Epithelial cell of proximal tubule (primary cell): ENCODE measurements around the gene TENM3. TPM values are rescaled to one million over a fixed set of nuclear protein-coding genes. Genes with fewer than 3 reads are reported as not detected.

Experiments used
- DNase-seq: peaks from one replicate; pipeline ENCODE4 v3.0.0-alpha.2; 2011; ENCODE audit warnings: low read depth
- H3K4me3 ChIP-seq: 2 replicates; pipeline ENCODE4 v1.5.1; 2011; ENCODE audit warnings: low read depth, mild to moderate bottlenecking, low read length
- CTCF ChIP-seq: conservative IDR thresholded peaks from 2 replicates; pipeline ENCODE4 v1.5.1; 2012; ENCODE audit warnings: low read depth, mild to moderate bottlenecking, low read length
- total RNA-seq: library from RNA; depleted of rRNA; stranded (reverse); fragments of >200 nt; gene quantifications from 2 replicates; pipeline ENCODE4 v1.2.3, GENCODE V29; 2015

The TENM3 gene
- total RNA-seq, 1 donor from 2014 or later = 2.4 TPM

GRCh38 chr4:182760551-182761043, 517.4 kb downstream of the TENM3 start:
- no peak for DNase-seq
- H3K4me3 ChIP-seq = no peak overlapping the region
- no peak for TF ChIP-seq CTCF

- no peak for DNase-seq
- no peak overlapping the region for H3K4me3 ChIP-seq
Observed at GRCh38 chr4:182764137-182764536, 520.9 kb downstream of the TENM3 start.

GRCh38 chr4:182764642-182765041, 521.4 kb downstream of the TENM3 start:
- no peak for DNase-seq
- no peak overlapping the region for H3K4me3 ChIP-seq
- TF ChIP-seq CTCF = no peak

More at GRCh38 chr4:182764137-182764536, 520.9 kb downstream of the TENM3 start:
- no peak for TF ChIP-seq CTCF

GRCh38 chr4:182765987-182766856, 523.0 kb downstream of the TENM3 start:
- no peak for TF ChIP-seq CTCF
- H3K4me3 ChIP-seq = no peak overlapping the region
- DNase-seq = no peak

- no peak for DNase-seq
- TF ChIP-seq CTCF = no peak
- H3K4me3 ChIP-seq = no peak overlapping the region
Observed at GRCh38 chr4:182766857-182767250, 523.7 kb downstream of the TENM3 start.

GRCh38 chr4:182768838-182769237, 525.6 kb downstream of the TENM3 start:
- H3K4me3 ChIP-seq = no peak overlapping the region
- no peak for DNase-seq
- no peak for TF ChIP-seq CTCF
